ENCODE measurements around the gene MAP4K4. TPM values are rescaled to one million over a fixed set of nuclear protein-coding genes. Genes with fewer than 3 reads are reported as not detected.

MAP4K4 gene
- total and polyA plus RNA-seq, 4 donors: 19.7 to 91.7 (median 54.0) TPM

- DNase-seq (no peak), ATAC-seq (ENCODE audit: insufficient read depth, low FRiP score) (no peak)
- peaks cover 28 to 40% (median 35%) of the 10 kb centered on the region in 4 donors for H3K36me3 ChIP-seq (ENCODE audit: control insufficient read depth in 4 of 4, insufficient read depth in 4 of 4, low read length in 4 of 4)
- TF ChIP-seq CTCF (IDR thresholded peaks at IDR 0.05; ENCODE audit: control extremely low read depth, extremely low read depth): no peak
- no peak overlapping the region for H3K4me3 ChIP-seq
- H3K27me3 ChIP-seq (ENCODE audit: control insufficient read depth in 3 of 3, insufficient read depth in 3 of 3, low read length in 2 of 3): no peaks in the 10 kb centered on the region
- peaks cover 0 to 2% (median 0%) of the 10 kb centered on the region in 4 donors for H3K9me3 ChIP-seq (ENCODE audit: control insufficient read depth in 4 of 4, insufficient read depth in 3 of 4, low read length in 3 of 4)
- no peak overlapping the region for H3K9ac ChIP-seq (ENCODE audit: insufficient read depth in 1 of 2, low read length in 2 of 2)
- 86 to 87% methylated on average over 9 of the region's 9 CpGs for whole genome bisulfite sequencing, 2 donors
- H3K27ac ChIP-seq (ENCODE audit: low read depth in 1 of 2, low read length in 1 of 2): no peak overlapping the region
- peaks cover 0 to 2% (median 0%) of the 10 kb centered on the region in 5 donors for H3K4me1 ChIP-seq (ENCODE audit: control insufficient read depth in 5 of 5, insufficient read depth in 5 of 5, low read length in 5 of 5)
Observed at GRCh38 chr2:101893681-101894381, 196.3 kb downstream of the MAP4K4 start.

GRCh38 chr2:101895039-101895438 is 197.5 kb downstream of the MAP4K4 start:
- Histone ChIP-seq H3K4me1 (ENCODE audit: control insufficient read depth in 5 of 5, insufficient read depth in 5 of 5, low read length in 5 of 5) (peaks cover 0 to 2% (median 0%) of the 10 kb centered on the region in 5 donors), H3K27me3 (ENCODE audit: control insufficient read depth in 3 of 3, insufficient read depth in 3 of 3, low read length in 2 of 3) (no peaks in the 10 kb centered on the region), H3K4me3 (no peak overlapping the region), H3K36me3 (ENCODE audit: control insufficient read depth in 4 of 4, insufficient read depth in 4 of 4, low read length in 4 of 4) (peaks cover 20 to 32% (median 29%) of the 10 kb centered on the region in 4 donors), H3K9ac (ENCODE audit: insufficient read depth in 1 of 2, low read length in 2 of 2) (no peak overlapping the region), H3K27ac (ENCODE audit: low read depth in 1 of 2, low read length in 1 of 2) (no peak overlapping the region), H3K9me3 (ENCODE audit: control insufficient read depth in 4 of 4, insufficient read depth in 3 of 4, low read length in 3 of 4) (peaks cover 0 to 2% (median 0%) of the 10 kb centered on the region in 4 donors)
- WGBS, 2 donors: 93 to 95% methylated on average over 7 of the region's 7 CpGs
- no peak for TF ChIP-seq CTCF (IDR thresholded peaks at IDR 0.05; ENCODE audit: control extremely low read depth, extremely low read depth)
- ATAC-seq (ENCODE audit: insufficient read depth, low FRiP score): no peak
- no peak for DNase-seq

GRCh38 chr2:101895819-101896322 is 198.4 kb downstream of the MAP4K4 start:
- Histone ChIP-seq H3K9ac (ENCODE audit: insufficient read depth in 1 of 2, low read length in 2 of 2) (no peak overlapping the region), H3K4me1 (ENCODE audit: control insufficient read depth in 5 of 5, insufficient read depth in 5 of 5, low read length in 5 of 5) (peaks cover 0 to 3% (median 0%) of the 10 kb centered on the region in 5 donors), H3K36me3 (ENCODE audit: control insufficient read depth in 4 of 4, insufficient read depth in 4 of 4, low read length in 4 of 4) (peaks cover 19 to 31% (median 27%) of the 10 kb centered on the region in 4 donors), H3K4me3 (no peak overlapping the region), H3K9me3 (ENCODE audit: control insufficient read depth in 4 of 4, insufficient read depth in 3 of 4, low read length in 3 of 4) (peaks cover 0 to 4% (median 0%) of the 10 kb centered on the region in 4 donors), H3K27ac (ENCODE audit: low read depth in 1 of 2, low read length in 1 of 2) (no peak overlapping the region), H3K27me3 (ENCODE audit: control insufficient read depth in 3 of 3, insufficient read depth in 3 of 3, low read length in 2 of 3) (no peaks in the 10 kb centered on the region)
- no peak for TF ChIP-seq CTCF (IDR thresholded peaks at IDR 0.05; ENCODE audit: control extremely low read depth, extremely low read depth)
- no peak for ATAC-seq (ENCODE audit: insufficient read depth, low FRiP score)
- 69 to 89% methylated on average over 2 of the region's 2 CpGs for WGBS, 2 donors
- DNase-seq: no peak

Measured in lung (tissue), 12 donors.